ENCODE measurements around the gene ZNF771.
"Not testable (repeated sequence)": the region's sequence is repeated elsewhere in the genome, so short reads cannot be mapped to it uniquely, and the experiment has no call there.

The ZNF771 gene

DNA sequence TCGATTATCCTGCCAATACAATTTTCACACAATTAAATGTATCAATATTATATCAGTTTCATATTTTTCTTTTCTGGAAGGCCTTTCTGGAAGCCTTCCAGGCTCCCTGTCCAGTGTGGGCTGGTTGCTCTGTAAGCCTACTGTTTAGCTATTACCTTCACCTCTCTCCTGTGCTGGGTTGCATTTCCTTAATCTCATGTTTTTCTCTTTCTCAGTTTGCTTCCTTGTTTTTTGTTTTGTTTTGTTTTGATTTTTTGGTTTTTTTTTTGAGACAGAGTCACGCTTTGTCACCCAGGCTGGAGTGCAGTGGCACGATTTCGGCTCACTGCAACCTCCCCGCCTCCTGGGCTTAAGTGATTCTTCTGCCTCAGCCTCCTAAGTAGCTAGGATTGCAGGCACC is 31.4 kb downstream of the ZNF771 start:
- no peak for DNase-seq

DNA sequence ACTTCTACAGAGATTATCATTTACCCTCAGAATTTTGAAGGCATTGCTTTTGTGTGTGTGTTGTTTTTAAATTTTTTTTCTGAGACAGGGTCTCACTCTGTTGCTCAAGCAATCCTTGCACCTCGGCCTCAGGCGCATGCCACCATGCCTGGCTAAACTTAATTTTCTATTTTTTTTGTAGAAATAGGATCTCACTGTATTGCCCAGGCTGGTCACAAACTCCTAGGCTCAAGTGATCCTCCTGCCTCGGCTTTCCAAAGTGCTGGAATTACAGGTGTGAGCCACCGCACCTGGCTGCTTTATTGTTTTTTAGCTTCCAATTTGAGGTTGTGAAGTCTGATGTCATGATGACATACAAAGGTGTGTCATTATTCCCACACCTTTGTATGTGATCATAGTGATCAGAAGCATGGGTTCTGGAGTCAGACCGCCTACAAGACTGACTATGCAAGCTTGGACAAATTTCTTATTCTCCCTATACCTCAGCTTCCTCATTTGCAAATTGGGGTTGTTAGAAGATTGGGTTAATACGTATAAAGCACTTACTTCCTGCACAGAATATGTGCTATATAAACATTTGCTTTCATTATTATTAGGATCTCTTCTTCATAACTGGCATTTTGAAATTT is 32.4 kb downstream of the ZNF771 start:
- DNase-seq: no peak

DNA sequence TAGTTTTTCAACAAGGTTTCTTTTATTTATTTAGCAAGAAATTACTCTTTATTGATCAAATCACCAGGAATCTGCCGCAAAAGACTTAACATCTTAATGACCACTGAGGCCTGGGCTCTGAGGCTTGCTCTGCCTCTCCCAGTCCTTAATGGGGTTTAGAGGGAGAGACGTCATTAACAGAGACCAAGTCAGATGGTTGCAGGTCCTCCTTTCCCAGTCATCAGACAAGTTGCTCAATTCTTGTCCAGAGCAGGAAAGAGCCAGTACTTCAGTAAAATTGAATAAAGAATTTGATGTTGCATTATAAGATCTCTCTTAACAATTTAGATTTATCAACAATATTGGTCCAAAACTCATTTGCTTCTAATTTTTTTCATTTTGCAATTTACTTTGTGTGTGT is 36.2 kb downstream of the ZNF771 start:
- DNase-seq: no peak

DNA sequence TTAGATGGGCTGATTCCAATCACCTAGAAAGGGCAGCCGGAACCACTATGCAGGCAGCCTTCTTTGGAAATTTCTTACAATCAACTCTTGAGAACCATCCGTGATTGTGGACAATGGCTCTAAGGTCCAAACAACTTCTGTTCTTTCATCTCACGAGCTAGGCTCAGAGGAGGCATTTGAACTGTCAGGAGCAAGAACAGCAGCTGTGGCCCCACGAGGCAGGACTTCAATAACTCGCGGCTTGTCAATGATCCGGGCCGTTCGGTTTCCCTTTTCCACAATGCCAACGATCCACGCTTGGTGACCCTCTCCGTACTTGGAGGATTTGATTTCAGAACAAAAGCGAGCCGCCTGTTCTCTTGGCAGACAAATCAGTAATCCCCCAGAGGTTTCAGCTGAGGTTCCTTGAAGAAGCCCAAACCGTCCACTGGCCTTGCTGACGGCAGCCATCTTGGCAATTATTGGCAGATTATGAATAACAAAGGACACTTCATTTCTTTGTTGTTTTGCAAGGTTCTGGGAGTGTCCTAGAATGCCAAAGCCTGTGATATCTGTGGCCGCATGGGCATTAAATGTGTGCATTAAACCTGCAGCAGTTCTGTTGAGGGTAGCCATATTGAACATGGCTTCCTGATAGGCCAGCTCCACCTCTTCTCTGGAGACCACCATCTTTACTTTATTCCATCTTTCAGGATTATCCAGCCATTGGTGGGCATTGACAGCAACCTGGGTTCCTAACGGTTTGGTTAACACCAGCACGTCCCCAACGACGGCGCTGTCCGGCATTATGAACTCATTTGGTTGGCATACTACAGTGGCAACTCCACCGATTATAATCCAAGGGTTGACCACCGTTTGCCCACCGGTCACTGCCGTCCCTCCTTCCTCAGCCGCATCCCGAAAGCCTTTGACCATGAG is 37.1 kb downstream of the ZNF771 start:
- no peak for DNase-seq

DNA sequence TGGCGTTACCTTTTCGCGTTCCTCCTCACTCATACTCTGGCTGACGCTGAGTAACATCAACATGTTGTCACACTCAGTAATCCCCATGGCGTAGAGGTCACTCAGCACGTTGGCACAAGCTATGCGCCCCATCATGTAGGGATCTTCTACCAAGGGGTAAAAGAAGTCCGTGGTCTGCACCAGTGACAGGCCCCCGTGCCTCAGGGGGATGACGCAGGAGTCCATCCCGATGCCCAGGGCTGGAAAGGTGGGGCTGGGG is 37.7 kb downstream of the ZNF771 start:
- DNase-seq: no peak

DNA sequence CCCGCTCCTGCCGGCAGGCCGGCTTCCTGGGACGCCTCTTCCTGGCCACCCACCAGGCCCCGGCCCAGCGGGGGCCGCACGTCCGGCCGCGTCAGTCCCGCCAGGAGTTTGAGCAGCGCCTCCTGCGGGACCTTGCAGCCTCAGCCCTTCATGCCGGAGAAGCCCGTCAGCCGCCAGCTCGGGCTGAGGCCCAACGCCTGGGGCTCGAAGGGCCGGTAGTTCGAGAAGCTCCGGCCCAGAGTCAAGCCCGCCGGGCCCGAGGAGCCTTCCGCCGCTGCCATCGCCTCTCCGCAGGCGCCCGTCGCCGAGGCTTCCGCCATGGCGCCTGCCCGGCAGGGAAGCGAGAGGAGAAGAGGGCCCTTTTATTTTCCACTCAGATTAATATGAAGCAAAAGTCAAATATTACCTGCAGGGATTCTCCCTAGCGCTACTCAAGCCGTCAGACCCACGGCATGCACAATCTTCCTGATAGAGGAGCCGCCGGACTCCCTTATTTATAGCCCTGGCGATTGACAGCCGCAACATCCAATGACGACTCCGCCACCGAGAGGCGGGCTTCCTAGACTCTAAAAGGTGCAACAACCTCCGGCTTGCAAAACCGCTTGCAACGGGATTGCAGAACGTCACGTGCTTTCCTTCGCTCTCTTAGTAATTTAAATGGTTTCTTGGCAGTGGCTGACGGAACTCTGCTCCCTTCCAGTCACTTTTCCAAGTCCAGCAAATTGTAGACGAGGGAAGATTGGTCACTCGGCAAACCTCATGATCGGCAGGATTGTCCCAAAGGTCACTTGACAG is 38.2 kb downstream of the ZNF771 start, which contains the start of gene SEPHS2:
Gene SEPHS2, minus strand, starts transcription at position 467 of the 795 bp plus-strand sequence. Its CDS starts 147 bp downstream, at position 320.
- DNase-seq: peak; percentile 96

DNA sequence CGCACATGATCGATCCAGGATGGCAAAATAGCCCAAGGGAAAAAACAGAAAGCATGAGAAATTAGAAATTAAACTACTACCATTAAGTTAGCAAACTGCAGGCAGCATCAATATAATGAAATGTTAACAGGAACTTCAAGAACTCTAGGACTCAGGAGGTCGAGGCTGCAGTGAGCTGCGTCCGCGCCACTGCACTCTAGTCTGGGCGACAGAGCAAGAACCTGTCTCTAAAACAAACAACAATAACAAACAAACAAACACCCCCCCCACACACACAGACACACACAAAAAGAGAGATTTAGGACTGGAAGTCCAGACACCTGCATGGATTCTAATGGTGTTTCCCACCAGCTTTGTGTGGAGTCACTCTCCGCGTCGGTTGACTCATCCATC is 38.8 kb downstream of the ZNF771 start:
- no peak for DNase-seq

DNA sequence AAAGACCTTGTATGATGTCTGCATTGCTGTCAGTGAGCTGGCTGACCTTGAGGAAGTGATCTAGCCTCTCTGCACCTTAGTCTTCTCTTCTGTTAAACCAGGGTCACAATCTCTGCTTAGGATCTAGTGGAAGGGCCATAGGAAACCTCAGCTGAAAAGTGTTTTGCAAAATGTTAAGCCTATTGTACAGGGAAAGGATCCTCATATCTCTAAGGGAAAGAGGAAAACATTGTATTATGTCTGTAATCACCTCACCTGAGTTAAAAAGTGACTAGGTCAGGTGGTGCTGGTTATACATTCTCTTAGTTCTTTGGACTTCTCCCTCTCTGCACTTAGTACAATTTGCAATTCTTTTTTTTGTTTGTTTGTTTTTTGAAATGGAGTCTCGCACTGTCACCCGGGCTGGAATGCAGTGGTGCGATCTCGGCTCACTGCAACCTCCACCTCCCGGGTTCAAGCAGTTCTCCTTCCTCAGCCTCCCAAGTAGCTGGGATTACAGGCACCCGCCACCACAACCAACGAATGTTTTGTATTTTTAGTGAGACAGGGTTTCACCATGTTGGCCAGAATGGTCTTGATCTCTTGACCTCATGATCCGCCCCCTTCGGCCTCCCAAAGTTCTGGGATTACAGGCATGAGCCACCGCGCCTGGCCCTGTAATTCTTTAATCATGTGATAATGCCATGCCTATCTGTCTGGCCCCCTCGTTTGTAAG is 40.3 kb downstream of the ZNF771 start:
- no peak for DNase-seq

DNA sequence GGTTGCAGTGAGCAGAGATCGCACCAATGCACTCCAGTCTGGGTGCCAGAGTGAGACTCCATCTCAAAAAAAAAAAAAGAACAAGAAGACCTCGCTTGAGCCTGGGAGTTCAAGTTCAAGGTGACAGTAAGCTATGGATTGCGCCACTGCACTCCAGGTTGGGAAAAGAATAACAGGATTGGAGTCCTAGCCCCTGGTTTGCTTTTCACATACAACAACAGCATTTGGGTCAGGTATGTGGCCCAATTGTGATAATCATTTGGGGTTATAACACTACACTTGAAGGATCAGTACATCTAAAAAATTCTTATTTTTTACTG is 41.7 kb downstream of the ZNF771 start:
- no peak for DNase-seq

DNA sequence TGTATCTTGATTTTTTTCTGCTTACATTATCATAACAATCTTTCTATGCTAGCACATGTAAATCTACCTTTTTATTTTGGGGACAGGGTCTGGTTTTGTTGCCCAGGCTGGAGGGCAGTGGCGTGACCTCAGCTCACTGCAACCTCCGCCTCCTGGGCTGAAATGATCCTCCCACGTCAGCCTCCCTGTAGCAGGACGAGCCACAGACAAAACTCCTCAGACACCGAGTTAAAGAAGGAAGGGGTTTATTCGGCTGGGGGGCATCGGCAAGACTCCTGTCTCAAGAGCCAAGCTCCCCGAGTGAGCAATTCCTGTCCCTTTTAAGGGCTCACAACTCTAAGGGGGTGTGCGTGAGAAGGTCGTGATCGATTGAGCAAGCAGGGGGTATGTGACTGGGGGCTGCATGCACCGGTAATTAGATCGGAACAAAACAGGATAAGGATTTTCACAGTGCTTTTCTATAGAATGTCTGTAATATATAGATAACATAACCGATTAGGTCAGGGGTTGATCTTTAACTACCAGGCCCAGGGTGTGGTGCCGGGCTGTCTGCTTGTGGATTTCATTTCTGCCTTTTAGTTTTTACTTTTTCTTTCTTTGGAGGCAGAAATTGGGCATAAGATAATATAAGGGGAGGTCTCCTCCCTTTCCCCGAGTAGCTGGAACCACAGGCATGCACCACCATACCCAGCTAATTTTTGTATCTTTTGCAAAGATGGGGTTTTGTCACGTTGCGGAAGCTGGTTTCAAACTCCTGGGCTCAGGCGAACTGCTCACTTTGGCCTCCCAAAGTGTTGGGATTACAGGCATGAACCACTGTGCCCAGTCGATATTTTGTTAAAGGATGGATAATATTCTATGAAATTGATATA is 45.5 kb downstream of the ZNF771 start:
- DNase-seq: not testable (repeated sequence)

DNA sequence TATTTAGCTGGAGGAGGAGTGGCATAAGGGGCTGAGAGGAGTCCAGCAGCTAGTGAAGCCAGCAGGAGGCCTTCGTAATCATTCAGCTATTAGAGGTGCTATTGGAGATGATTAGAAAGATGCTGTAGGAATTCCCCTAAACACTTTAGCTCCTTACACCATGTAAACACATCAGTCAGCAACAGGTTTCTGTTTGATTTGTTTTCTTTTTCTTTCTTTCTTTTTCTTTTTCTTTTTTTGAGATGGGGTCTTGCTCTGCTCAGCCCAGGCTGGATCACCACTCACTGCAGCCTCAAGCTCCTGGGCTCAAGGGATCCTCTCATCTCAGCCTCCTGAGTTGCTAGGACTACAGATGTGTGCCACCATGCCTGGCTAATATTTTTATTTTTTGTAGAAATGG is 48.9 kb downstream of the ZNF771 start:
- DNase-seq: no peak

DNA sequence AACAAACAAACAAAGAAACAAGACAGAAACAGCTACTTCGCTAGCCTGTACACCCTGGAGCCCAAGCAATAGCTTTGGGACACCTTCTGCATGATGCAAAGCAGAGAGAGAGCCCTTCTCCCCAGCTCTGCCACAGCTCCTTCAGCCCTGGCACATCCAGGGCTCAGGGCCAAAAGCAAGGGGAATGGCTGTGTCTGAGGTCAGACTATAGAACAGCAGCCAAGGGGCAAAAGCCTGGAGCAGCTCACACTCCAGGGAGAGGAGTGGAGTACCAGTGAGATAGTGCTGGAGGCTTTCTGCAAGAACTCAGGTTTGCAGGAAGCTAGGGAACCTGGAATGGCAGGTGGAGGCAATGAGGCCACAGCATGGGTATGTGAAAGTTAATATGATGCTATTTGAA is 49.9 kb downstream of the ZNF771 start:
- DNase-seq: no peak

DNA sequence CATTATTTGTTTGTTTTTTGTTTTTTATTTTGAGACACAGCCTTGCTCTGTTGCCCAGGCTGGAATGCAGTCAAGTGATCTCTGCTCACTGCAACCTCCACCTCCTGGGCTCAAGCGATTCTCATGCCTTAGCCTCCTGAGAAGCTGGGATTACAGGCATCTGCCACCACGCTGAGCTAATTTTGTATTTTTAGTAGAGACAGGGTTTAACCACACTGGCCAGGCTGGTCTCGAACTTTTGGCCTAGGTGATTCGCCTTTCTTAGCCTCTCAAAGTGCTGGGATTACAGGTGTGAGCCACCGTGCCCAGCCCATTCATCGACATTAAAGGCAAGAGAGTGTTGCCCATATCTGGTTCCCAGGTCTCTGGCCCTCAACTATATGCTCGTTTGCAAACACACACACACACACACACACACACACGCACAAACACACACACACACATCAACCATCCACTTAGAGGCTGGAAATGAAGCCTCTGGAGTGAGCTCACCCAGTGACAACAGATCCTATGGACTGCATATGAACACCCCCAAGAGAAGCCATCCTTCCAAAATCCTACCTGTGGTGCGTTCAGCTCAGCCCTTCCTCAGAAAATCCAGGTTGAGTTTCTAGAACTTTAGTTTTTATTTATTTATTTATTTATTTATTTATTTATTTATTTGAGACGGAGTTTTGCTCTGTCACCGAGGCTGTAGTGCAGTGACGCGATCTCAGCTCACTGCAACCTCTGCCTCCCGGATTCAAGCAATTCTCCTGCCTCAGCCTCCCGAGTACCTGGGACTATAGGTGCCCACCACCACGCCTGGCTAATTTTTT is 50.5 kb downstream of the ZNF771 start:
- no peak for DNase-seq

DNA sequence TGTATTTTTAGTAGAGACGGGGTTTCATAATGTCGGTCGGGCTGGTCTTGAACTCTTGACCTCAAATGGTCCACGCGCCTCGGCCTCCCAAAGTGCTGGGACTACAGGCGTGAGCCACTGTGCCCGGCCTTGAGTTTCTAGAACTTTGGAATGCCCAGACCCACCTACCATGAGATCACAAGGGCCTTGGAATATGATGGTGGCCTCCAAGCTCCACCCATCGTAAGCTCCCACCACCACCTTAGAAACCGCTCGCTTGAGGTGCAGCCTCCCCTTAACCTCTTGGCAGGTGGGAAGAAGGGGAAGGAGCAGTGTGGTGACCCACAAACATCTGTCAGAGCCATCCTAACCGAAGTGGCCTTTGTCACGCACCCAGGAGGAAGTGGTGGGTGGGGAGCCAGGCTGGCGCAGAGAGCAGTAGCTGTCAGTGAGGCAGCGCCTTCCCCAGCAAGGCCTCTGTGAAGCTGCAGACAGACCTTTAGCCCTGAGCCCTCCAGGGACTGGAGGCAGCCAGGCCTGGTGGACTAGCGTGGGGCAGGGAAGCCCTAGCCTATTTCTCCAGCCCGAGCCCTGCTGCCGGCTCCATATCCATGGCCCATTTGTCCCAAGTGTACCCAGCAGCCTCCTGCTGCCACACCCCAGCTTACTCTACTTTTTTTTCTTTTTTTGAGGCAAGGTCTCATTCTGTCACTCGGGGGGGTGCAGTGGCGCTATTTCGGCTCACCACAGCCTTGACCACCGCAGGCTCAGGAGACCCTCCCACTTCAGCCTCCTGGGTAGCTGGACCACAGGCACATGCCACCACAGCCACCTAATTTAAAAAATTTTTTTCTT is 51.4 kb downstream of the ZNF771 start:
- DNase-seq: no peak

DNA sequence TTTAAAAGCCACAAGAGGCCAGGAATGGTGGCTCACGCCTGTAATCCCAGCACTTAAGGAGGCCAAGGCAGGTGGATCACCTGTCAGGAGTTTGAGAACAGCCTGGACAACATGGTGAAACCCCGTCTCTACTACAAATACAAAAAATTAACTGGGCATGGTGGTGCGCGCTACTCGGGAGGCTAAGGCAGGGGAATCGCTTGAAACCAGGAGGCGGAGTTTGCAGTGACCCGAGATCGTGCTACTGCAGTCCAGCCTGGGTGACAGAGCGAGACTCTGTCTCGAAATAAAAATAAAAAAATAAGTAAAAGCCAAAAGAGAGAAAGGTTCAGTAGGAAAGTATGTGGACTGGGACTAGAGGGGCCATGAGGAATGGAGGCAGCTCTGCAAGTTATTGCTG is 52.0 kb downstream of the ZNF771 start:
- no peak for DNase-seq

DNA sequence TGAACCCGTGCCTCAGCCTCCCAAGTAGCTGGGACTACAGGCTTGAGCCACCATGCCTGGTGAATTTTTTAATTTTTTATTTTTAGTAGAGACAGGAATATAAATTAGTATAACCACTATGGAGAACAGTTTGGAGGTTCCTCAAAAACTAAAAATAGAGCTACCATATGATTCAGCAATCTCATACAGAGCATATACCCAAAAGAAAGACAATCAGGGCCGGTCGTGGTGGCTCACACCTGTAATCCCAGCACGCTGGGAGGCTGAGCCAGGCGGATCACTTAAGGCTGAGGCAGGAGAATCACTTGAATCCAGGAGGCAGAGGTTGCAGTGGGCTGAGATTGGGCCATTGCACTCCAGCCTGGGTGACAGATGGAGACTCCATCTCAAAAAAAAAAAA is 54.0 kb downstream of the ZNF771 start:
- DNase-seq: not testable (repeated sequence)

DNA sequence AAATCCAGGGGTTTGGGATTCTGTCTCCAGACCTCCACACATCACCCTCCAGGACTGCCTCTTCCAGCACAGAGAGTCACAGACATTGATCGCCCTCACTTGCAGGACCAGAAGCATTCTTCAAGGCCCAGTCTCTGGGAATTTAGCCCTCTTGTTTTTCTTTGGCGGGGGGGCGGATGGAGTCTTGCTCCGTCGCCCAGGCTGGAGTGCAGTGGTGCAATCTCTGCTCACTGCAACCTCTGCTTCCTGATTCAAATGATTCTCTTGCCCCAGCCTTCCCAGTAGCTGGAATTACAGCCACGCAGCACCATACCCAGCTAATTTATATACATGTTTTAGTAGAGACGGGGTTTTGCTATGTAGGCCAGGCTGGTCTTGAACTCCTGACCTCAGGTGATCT is 56.7 kb downstream of the ZNF771 start:
- DNase-seq: no peak
